Thoracic aorta (tissue), 2 donors: ENCODE data around the gene TMEM168. TPM values are rescaled to one million over a fixed set of nuclear protein-coding genes. Genes with fewer than 3 reads are reported as not detected.

Source experiments
- ATAC-seq: fragments of 150-250 bp; one replicate; pipeline ENCODE4 v1.8.0; 2017; ENCODE audit warnings: low read depth; ENCODE audit not compliant: insufficient number of reproducible peaks, low FRiP score
- DNase-seq: peaks from one replicate; pipeline ENCODE4 v3.0.0-alpha.2; 2020; ENCODE audit warnings: low spot score
- H3K27ac ChIP-seq, 2 donors: fragments of 200-600 bp; sonication (generic); 1 replicate in 1 of 2; 2 replicates in 1 of 2; pipeline ENCODE4 v1.5.1; 2016; ENCODE audit warnings: mild to moderate bottlenecking in 2 of 2, moderate library complexity in 2 of 2
- H3K27me3 ChIP-seq: fragments of 200-600 bp; sonication (generic); replicated peaks from 2 replicates; pipeline ENCODE4 v1.6.0; 2016; ENCODE audit warnings: mild to moderate bottlenecking; ENCODE audit not compliant: insufficient read depth
- H3K36me3 ChIP-seq: fragments of 200-600 bp; sonication (generic); one replicate; pipeline ENCODE4 v1.5.1; 2016
- H3K4me1 ChIP-seq, 2 donors: fragments of 200-600 bp; sonication (generic); 1 replicate in 1 of 2; 2 replicates in 1 of 2; pipeline versions ENCODE4 v1.5.1 to v1.6.0; 2016; ENCODE audit warnings: low read depth in 2 of 2, mild to moderate bottlenecking in 1 of 2; ENCODE audit not compliant: control insufficient read depth in 1 of 2
- H3K4me3 ChIP-seq: fragments of 200-600 bp; sonication (generic); 2 replicates; pipeline ENCODE4 v1.5.1; 2016; ENCODE audit warnings: mild to moderate bottlenecking
- H3K9me3 ChIP-seq: fragments of 200-600 bp; sonication (generic); 2 replicates; pipeline ENCODE4 v1.5.1; 2016
- CTCF ChIP-seq: fragments of 200-600 bp; sonication (generic); IDR thresholded peaks from one replicate; pipeline ENCODE4 v1.5.1; 2019; ENCODE audit warnings: antibody characterized with exemption
- total RNA-seq, 2 donors: library from RNA; depleted of rRNA; stranded (reverse); fragments of >200 nt; gene quantifications; one replicate each; pipeline versions ENCODE4 v1.1.0 to v1.2.3, GENCODE V29; 2016

The TMEM168 gene
- total RNA-seq, 2 donors from 2014 or later = 31.5 to 34.4 TPM

DNA sequence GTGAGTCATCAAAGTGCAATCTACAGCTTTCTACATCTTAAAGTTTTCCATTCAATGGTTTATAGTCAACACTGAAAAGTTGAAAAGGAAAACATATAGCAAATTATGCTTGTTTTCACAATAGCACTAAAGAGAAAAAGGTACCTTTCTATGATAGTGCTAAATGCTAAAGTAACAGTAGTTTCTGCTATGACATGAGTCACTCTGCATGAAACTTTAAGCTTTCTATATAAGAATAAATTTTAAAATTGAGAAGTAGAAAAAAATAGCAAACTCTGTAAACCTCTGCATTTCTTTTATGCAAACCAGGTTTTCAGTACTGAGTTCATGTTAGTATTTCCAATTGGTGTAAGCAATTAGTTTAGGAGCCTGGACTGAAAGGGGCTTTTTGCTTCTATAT is 31.2 kb upstream of the TMEM168 start:
- Histone ChIP-seq H3K27me3 (no peaks in the 10 kb centered on the region), H3K27ac (no peak overlapping the region), H3K4me1 (no peaks in the 10 kb centered on the region), H3K36me3 (peaks cover 4% of the 10 kb centered on the region), H3K4me3 (no peak overlapping the region), H3K9me3 (no peaks in the 10 kb centered on the region)
- ATAC-seq = no peak
- no peak for DNase-seq
- TF ChIP-seq CTCF = no peak

DNA sequence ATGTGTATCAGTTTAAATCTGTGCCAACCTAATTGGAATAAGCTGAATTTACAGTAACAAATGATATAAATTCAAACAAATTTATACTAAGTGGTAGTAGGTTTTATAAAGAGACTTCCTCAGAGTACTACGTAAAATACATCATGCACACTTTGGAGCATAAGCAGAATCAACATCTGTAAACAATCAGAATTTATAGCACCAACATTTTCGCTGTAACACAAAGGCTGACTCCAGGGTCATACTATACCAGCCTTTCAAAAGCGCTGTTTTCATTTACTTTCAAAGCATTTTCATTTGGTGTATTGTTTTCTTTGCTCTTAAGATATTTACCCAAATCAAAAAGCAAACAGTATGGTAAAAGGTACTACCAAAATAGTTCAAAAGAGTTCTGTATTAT is 29.3 kb upstream of the TMEM168 start:
- Histone ChIP-seq H3K36me3 (peaks cover 4% of the 10 kb centered on the region), H3K4me1 (no peaks in the 10 kb centered on the region), H3K9me3 (peaks cover 4% of the 10 kb centered on the region), H3K27me3 (no peaks in the 10 kb centered on the region), H3K4me3 (no peak overlapping the region), H3K27ac (no peak overlapping the region)
- no peak for ATAC-seq
- TF ChIP-seq CTCF = no peak
- DNase-seq = no peak

GRCh38 chr7:112806156-112806555 is 16.0 kb upstream of the TMEM168 start:
- no peak for DNase-seq
- Histone ChIP-seq H3K36me3 (no peaks in the 10 kb centered on the region), H3K4me3 (no peak overlapping the region), H3K9me3 (no peaks in the 10 kb centered on the region), H3K27me3 (no peaks in the 10 kb centered on the region), H3K4me1 (no peaks in the 10 kb centered on the region), H3K27ac (no peak overlapping the region)
- TF ChIP-seq CTCF = no peak
- no peak for ATAC-seq

DNA sequence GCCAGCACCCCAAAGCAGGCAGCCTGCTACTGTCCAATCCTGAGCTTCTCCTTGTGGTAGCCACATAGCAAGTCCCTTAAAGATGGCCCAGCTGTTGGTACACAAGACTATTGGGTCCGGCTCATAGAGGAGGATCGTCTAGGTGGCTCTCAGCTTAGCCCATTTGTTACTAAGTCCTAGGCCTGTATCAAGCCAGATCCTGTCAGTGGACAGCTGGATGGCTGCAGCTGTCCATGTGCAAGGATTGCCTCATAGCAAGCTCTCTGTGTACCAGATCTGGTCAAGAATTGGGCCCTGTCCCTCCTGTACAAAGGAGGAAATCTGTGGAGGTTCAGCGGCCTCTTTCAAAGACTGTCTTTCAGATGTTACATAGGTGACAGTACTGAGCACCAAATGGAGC is 12.2 kb upstream of the TMEM168 start:
- no peak for DNase-seq
- Histone ChIP-seq H3K27ac (no peak overlapping the region), H3K9me3 (no peaks in the 10 kb centered on the region), H3K4me1 (no peaks in the 10 kb centered on the region), H3K4me3 (no peak overlapping the region), H3K27me3 (no peaks in the 10 kb centered on the region), H3K36me3 (no peaks in the 10 kb centered on the region)
- TF ChIP-seq CTCF = no peak
- no peak for ATAC-seq

DNA sequence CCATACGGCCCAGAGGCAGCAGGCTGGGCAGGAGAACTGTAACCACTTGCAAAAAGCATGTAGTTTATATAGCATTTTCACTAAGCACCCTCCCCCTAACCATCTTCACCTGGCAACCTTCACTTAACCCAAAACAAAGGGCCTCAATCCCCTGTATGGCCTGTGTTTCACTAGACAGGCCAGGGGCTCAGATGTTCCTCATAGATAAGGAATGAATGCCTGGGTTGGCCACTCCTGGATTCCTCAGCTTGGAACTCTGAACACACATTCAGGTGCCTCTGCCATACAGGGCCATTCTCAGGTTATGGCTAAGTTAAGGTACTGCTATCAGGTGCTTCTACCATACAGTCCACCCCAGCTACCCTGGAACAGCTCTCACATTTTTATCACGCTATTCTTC is 10.3 kb upstream of the TMEM168 start:
- TF ChIP-seq CTCF = no peak
- DNase-seq (no peak), ATAC-seq (no peak)
- no peaks in the 10 kb centered on the region for H3K27me3 ChIP-seq
- H3K27ac ChIP-seq = no peak overlapping the region
- no peaks in the 10 kb centered on the region for H3K9me3 ChIP-seq
- H3K36me3 ChIP-seq = no peaks in the 10 kb centered on the region
- no peak overlapping the region for H3K4me3 ChIP-seq
- no peaks in the 10 kb centered on the region for H3K4me1 ChIP-seq
